Activated CD8-positive, alpha-beta memory T cell treated with anti-CD3 and anti-CD28 coated beads, Interleukin-2, amount 10 ng/mL, durations not matched to agents 7 days and 5 days (primary cell): Measurements from ENCODE around the gene CR2. TPM values are rescaled to one million over a fixed set of nuclear protein-coding genes. Genes with fewer than 3 reads are reported as not detected.
"Not testable (repeated sequence)": the region's sequence is repeated elsewhere in the genome, so short reads cannot be mapped to it uniquely, and the experiment has no call there.

ENCODE experiments used
- ATAC-seq: fragments of 150-1000 bp; cut with Tn5 transposase; one replicate; pipeline ENCODE4 v1.10.0; 2021; ENCODE audit warnings: moderate library complexity
- CTCF ChIA-PET: fragments of 350-600 bp; sonication (Branson Sonifier 250); formaldehyde crosslinking; loops from one replicate; lab custom pipeline; 2021; ENCODE audit warnings: antibody characterized with exemption; lab: Charles Lee
- DNase-seq: peaks from one replicate; pipeline ENCODE4 v3.0.0-alpha.2; 2020
- H3K27ac Mint-ChIP-seq: one replicate; pipeline ENCODE4 v1.8.0; 2021; ENCODE audit warnings: mild to moderate bottlenecking, mixed read lengths
- H3K27me3 Mint-ChIP-seq: one replicate; pipeline ENCODE4 v1.8.0; 2021; ENCODE audit warnings: mixed read lengths
- H3K36me3 Mint-ChIP-seq: one replicate; pipeline ENCODE4 v1.8.0; 2021; ENCODE audit warnings: mild to moderate bottlenecking, mixed read lengths
- H3K4me1 Mint-ChIP-seq: one replicate; pipeline ENCODE4 v1.8.0; 2021; ENCODE audit warnings: mixed read lengths
- H3K4me3 Mint-ChIP-seq: one replicate; pipeline ENCODE4 v1.8.0; 2021; ENCODE audit warnings: mild to moderate bottlenecking, moderate library complexity, mixed read lengths
- H3K9me3 Mint-ChIP-seq: one replicate; pipeline ENCODE4 v1.8.0; 2022; ENCODE audit warnings: low read depth, mixed read lengths
- total RNA-seq, 2 experiments: library from RNA; stranded (reverse); gene quantifications; one replicate each; pipeline ENCODE4 v1.2.3, GENCODE V29; 2021

The CR2 gene
- total RNA-seq, 2 experiments from 2014 or later = not detected

DNA sequence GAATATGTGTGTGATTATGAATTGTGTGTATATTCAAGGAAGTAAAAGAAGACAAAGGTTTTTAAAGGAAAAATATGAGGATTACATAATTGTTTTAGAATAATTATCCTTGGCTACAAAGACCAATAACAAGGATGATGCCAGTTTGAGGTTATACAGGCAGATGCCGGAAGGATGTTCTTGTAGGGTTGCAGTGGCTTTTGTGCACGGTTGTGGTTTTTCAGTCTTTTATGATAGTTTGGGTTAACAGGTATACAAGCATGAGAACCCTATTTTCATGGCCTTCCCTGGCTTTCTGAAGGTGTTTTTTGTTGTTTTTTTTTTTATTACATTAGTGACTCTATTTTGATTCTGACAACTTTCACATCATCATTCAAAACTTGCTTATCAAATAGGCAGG lies 4.9 kb downstream of the CR2 start:
- Mint-ChIP-seq H3K4me1 (peaks cover 26% of the 10 kb centered on the region), H3K27me3 (peaks cover 18% of the 10 kb centered on the region), H3K36me3 (peaks cover 2% of the 10 kb centered on the region), H3K27ac (no peak overlapping the region), H3K9me3 (no peaks in the 10 kb centered on the region), H3K4me3 (no peak overlapping the region)
- CTCF ChIA-PET = no interaction called here
- ATAC-seq (peak; percentile 48), DNase-seq (peak; percentile 59)

DNA sequence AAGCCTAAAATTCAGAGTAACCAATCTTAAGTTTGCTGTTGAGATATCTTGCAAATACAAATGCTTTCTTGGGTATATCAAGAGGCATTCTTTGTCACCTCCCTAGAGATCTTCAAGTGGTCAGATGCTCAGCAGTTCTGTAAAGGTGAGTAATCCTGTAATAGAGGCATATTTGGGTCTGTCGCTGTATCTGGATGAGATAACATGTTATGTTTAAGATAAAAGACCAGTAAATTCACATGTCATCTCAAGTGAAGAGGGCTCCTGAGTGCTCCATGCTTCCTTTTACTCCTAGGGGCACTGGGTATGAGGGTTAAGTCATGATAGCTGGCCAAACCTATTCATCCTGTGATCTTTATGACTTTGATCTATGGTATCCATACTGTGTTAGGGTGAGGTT lies 7.5 kb downstream of the CR2 start:
- CTCF ChIA-PET = interaction anchor here (1.0 to 1.1 kb wide), 2 partner anchors 38 to 56 kb away, joined by 3 read pairs; no protein-coding TSS in a partner anchor
- no peak for DNase-seq
- Mint-ChIP-seq H3K4me1 (peaks cover 15% of the 10 kb centered on the region), H3K36me3 (peaks cover 4% of the 10 kb centered on the region), H3K9me3 (no peaks in the 10 kb centered on the region), H3K27me3 (peaks cover 10% of the 10 kb centered on the region), H3K4me3 (no peak overlapping the region), H3K27ac (no peak overlapping the region)
- ATAC-seq = no peak

GRCh38 chr1:207462535-207462934 lies 8.4 kb downstream of the CR2 start:
- Mint-ChIP-seq H3K36me3 (peaks cover 4% of the 10 kb centered on the region), H3K4me3 (no peak overlapping the region), H3K27ac (no peak overlapping the region), H3K4me1 (peaks cover 15% of the 10 kb centered on the region), H3K27me3 (peaks cover 10% of the 10 kb centered on the region), H3K9me3 (no peaks in the 10 kb centered on the region)
- DNase-seq (no peak), ATAC-seq (no peak)
- CTCF ChIA-PET = no interaction called here

DNA sequence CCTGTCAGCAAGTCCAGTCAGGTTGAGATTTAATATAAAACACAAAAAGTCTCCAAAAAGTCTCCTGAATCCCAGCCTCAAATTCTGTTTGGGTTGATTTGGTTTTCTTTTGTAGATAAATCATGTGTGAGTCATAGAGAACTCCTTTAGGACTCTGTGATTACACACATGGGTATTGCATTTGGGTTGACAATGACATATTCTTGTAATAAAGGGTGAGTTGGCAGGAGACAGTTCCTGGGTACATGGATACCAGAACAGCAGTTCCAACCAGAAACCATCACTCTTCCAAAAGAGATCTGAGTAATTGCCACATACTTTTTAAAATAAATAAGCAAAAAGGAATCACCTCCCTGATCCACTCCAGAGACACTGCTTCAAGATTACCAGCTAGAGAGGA lies 8.9 kb downstream of the CR2 start:
- DNase-seq = no peak

DNA sequence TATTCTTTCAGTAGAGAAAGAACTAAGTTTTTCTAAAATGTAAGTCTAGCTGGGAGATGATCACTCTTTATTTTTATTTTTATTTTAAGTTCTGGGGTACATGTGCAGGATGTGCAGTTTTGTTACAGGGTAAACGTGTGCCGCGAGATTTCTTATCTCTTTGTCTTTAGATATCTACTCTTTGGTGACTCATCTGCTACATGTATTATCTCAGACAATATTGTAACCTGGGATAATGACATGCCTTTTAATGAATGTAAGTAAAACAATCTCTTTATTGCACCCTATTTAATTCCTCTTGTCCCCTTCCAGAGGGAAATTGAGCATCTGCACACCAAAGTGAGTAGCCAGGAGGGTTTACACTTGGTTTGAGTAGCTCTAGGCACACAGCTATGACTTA lies 9.4 kb downstream of the CR2 start:
- no peak for ATAC-seq
- CTCF ChIA-PET = no interaction called here
- H3K27ac Mint-ChIP-seq = no peak overlapping the region

More for the DNA sequence above, 8.9 kb downstream of the CR2 start:
- H3K36me3 Mint-ChIP-seq = peaks cover 4% of the 10 kb centered on the region
- CTCF ChIA-PET = no interaction called here
- no peaks in the 10 kb centered on the region for H3K9me3 Mint-ChIP-seq
- H3K4me3 Mint-ChIP-seq = no peak overlapping the region
- no peak overlapping the region for H3K27ac Mint-ChIP-seq
- no peak for ATAC-seq
- peaks cover 10% of the 10 kb centered on the region for H3K27me3 Mint-ChIP-seq
- H3K4me1 Mint-ChIP-seq = peaks cover 15% of the 10 kb centered on the region

DNA sequence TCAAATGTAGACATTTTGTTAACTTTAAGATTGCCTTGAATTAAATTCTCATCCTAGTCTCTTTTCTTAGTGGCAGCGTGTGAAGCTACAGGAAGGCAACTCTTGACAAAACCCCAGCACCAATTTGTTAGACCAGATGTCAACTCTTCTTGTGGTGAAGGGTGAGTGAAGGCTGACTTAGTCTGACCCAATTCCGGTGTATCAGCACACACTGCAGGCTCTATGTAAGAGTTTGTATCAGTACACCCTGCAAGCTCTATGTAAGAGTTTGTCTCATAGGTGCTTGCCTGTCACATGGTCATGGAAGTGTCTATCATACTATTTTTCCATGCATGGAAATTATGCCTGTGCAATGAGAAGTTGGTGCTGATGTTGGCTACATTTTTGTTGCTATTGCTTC lies 16.8 kb downstream of the CR2 start:
- ATAC-seq = peak; percentile 74
- H3K36me3 Mint-ChIP-seq = no peaks in the 10 kb centered on the region
- H3K4me1 Mint-ChIP-seq = peaks cover 6% of the 10 kb centered on the region
- no peak overlapping the region for H3K27ac Mint-ChIP-seq
- no peak for DNase-seq
- no peak overlapping the region for H3K4me3 Mint-ChIP-seq
- peaks cover 7% of the 10 kb centered on the region for H3K27me3 Mint-ChIP-seq
- H3K9me3 Mint-ChIP-seq = no peaks in the 10 kb centered on the region
- CTCF ChIA-PET = no interaction called here

More for the DNA sequence above, 9.4 kb downstream of the CR2 start:
- no peak for DNase-seq
- Mint-ChIP-seq H3K9me3 (no peaks in the 10 kb centered on the region), H3K4me3 (no peak overlapping the region), H3K4me1 (peaks cover 15% of the 10 kb centered on the region), H3K27me3 (peaks cover 10% of the 10 kb centered on the region), H3K36me3 (peaks cover 4% of the 10 kb centered on the region)

DNA sequence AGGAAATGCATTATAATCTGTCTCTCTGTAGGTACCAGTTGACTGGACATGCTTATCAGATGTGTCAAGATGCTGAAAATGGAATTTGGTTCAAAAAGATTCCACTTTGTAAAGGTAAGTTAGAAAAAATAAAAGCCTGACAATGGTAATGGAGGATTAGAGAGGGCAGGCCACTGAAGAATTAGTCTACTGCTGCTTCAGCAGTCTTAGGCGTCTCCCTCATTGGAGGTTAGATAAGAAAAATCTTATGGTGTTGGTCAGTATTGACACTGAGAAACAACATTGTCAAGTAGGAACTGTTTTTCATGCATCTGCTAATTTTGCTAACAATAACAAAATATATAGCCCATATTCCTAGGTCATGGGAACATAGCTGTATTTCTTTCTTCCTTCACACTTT lies 20.1 kb downstream of the CR2 start:
- no peak overlapping the region for H3K27ac Mint-ChIP-seq
- CTCF ChIA-PET = no interaction called here
- ATAC-seq (no peak), DNase-seq (no peak)
- H3K4me3 Mint-ChIP-seq = no peak overlapping the region
- H3K9me3 Mint-ChIP-seq = no peaks in the 10 kb centered on the region
- H3K36me3 Mint-ChIP-seq = no peaks in the 10 kb centered on the region
- peaks cover 6% of the 10 kb centered on the region for H3K4me1 Mint-ChIP-seq
- H3K27me3 Mint-ChIP-seq = peaks cover 8% of the 10 kb centered on the region

DNA sequence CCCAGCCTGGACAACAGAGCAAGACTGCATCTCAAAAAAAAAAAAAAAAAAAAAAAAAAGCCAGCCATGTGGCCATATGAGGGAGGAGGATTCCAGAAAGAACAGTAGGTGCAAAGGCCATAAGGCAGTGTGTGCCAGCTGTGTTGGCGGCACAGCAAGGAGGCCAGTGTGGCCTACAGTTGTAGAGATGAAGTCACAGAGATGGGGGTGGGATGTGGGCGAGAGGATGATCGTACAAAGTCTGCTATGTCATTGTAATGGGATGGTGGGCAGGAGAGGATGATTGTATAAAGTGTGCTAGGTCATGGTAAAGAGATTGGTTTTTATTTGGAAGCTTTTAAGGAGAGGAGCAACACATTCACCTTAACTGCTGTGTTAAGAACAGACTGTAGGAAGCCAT lies 32.1 kb downstream of the CR2 start:
- Mint-ChIP-seq H3K36me3 (no peaks in the 10 kb centered on the region), H3K27ac (no peak overlapping the region), H3K4me1 (no peaks in the 10 kb centered on the region), H3K27me3 (peaks cover 6% of the 10 kb centered on the region), H3K4me3 (no peak overlapping the region), H3K9me3 (no peaks in the 10 kb centered on the region)
- ATAC-seq (no peak), DNase-seq (no peak)
- CTCF ChIA-PET = interaction anchor here (1.5 kb wide), 1 partner anchor 82 kb away, joined by 3 read pairs; no protein-coding TSS in a partner anchor

DNA sequence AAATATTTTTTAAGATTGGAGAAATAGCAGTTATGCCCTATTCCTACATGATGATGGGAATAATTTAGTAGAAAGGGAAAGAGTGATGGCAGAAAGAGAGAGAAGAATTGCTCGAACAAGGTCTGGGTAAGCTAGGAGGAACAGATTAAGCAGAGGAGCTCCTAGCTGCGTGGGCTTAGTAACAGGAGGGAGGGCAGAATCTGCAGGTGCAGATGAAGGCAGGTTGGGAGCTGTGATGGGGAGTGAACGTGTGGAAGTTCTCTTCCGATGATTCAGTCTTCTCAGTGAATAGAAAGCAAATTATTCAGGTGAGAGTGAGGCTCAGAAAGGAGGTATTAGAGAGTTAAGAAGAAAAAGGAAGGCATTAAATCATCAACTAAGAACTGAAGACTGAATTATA lies 33.5 kb downstream of the CR2 start:
- ATAC-seq (no peak), DNase-seq (no peak)
- Mint-ChIP-seq H3K27ac (no peak overlapping the region), H3K36me3 (no peaks in the 10 kb centered on the region), H3K4me3 (no peak overlapping the region), H3K27me3 (peaks cover 6% of the 10 kb centered on the region), H3K9me3 (no peaks in the 10 kb centered on the region), H3K4me1 (no peaks in the 10 kb centered on the region)
- CTCF ChIA-PET = no interaction called here

GRCh38 chr1:207493212-207493611 lies 39.1 kb downstream of the CR2 start:
- CTCF ChIA-PET = no interaction called here
- Mint-ChIP-seq H3K27me3 (peaks cover 28% of the 10 kb centered on the region), H3K36me3 (no peaks in the 10 kb centered on the region), H3K27ac (no peak overlapping the region), H3K4me3 (no peak overlapping the region), H3K9me3 (no peaks in the 10 kb centered on the region), H3K4me1 (peaks cover 10% of the 10 kb centered on the region)
- ATAC-seq (no peak), DNase-seq (no peak)

- no peaks in the 10 kb centered on the region for H3K36me3 Mint-ChIP-seq
- CTCF ChIA-PET = no interaction called here
- H3K4me3 Mint-ChIP-seq = no peak overlapping the region
- DNase-seq (no peak), ATAC-seq (no peak)
- H3K27me3 Mint-ChIP-seq = peaks cover 31% of the 10 kb centered on the region
- no peaks in the 10 kb centered on the region for H3K9me3 Mint-ChIP-seq
- H3K27ac Mint-ChIP-seq = no peak overlapping the region
- peaks cover 10% of the 10 kb centered on the region for H3K4me1 Mint-ChIP-seq
Measured at GRCh38 chr1:207494171-207494570, 40.0 kb downstream of the CR2 start.

DNA sequence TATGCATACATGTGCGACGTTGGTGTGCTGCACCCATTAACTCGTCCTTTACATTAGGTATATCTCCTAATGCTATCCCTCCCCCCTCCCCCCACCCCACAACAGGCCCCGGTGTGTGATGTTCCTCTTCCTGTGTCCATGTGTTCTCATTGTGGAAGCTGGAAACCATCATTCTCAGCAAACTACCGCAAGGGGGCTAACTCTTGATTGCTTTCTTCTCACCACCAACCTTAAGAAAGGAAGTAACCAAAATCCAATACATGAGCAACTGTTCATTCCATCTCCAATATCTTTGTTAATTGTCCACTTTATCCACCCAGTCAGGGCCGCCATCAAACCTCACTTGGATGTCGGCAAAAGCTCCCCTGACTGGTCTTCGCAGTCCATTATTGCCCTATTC lies 41.2 kb downstream of the CR2 start:
- H3K9me3 Mint-ChIP-seq, ATAC-seq, H3K36me3 Mint-ChIP-seq, H3K4me3 Mint-ChIP-seq, H3K27ac Mint-ChIP-seq, DNase-seq: not testable (repeated sequence)
- Mint-ChIP-seq H3K4me1 (peaks cover 14% of the 10 kb centered on the region), H3K27me3 (peaks cover 32% of the 10 kb centered on the region)
- CTCF ChIA-PET = interaction anchor here (1.6 kb wide), 1 partner anchor 91 kb away, joined by 3 read pairs; no protein-coding TSS in a partner anchor

DNA sequence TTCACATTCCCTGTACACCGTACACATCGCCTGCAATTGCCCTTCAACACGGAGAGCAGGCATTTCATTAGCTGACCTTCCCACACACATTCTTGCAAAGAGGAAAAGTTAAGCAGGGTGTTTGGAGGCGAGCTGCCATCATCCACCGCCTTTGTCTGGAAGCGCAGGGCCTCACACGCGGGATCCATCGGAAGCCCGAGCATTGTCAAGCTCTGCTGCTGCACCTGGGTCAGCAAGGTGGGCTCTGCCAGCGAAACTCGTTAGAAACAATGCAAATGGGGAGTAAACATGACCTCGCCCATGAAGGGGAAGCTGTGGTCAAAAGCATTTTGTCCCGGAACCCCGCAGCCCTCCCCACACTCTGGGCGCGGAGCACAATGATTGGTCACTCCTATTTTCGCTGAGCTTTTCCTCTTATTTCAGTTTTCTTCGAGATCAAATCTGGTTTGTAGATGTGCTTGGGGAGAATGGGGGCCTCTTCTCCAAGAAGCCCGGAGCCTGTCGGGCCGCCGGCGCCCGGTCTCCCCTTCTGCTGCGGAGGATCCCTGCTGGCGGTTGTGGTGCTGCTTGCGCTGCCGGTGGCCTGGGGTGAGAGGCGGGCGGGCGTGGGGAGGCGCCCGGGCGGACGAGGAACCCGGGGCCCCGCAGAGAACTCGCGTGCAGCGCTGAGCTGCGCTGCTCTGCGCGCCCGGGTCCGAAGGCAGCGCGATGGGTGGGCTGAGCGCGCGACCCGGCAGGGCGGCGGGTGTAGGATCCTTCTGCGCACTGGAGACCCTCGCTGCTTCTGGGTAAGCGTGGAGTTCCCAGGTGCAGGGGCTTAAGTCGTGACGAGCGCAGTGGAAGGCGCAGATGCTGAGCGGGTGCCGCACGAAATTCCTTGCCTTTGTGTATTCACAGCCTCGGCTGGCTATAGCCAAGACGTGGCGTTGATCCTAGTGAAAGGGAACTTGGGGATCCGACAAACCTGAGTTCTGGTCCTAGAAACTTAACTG lies 42.0 kb downstream of the CR2 start, which contains the start of gene CR1:
CR1 (plus strand) TSS at position 357 of the 992 bp plus-strand sequence; CDS start at position 468, 111 bp downstream.
- Mint-ChIP-seq H3K4me3 (peak within 1 kb of the TSS; percentile 63), H3K27me3 (peaks cover 36% of the 10 kb centered on the region), H3K4me1 (peaks cover 15% of the 10 kb centered on the region), H3K9me3 (no peaks in the 10 kb centered on the region), H3K27ac (no peak within 1 kb of the TSS), H3K36me3 (no peaks in the 10 kb centered on the region)
- peak; percentile 73 for ATAC-seq
- DNase-seq = peak; percentile 46
- CTCF ChIA-PET = interaction anchor here (1.0 to 1.6 kb wide), 2 partner anchors 91 to 412 kb away, joined by 3 to 5 read pairs; no protein-coding TSS in a partner anchor
